WTC11 (cell line): ENCODE results near the gene RNPEPL1. TPM values are rescaled to one million over a fixed set of nuclear protein-coding genes. Genes with fewer than 3 reads are reported as not detected.

Experiments used
- ATAC-seq: fragments of 200-7000 bp; cut with Tn5 transposase; 2 replicates; pipeline ENCODE4 v1.10.0; 2021; ENCODE audit warnings: mild to moderate bottlenecking, moderate library complexity
- CTCF ChIA-PET: fragments of 300-600 bp; sonication (Branson Sonifier 250); formaldehyde crosslinking; loops from one replicate; lab custom pipeline; 2021; ENCODE audit warnings: antibody characterized with exemption; lab: Charles Lee
- POLR2A ChIA-PET: fragments of 350-600 bp; sonication (Branson Sonifier 250); formaldehyde crosslinking; loops from one replicate; lab custom pipeline; 2021; ENCODE audit warnings: antibody characterized with exemption; lab: Charles Lee
- DNase-seq: peaks from one replicate; pipeline ENCODE4 v3.0.0; 2021; ENCODE audit warnings: low spot score
- H3K27ac Mint-ChIP-seq: 2 replicates; pipeline ENCODE4 v1.8.0; 2021; ENCODE audit warnings: mixed read lengths
- H3K27me3 Mint-ChIP-seq: 2 replicates; pipeline ENCODE4 v1.8.0; 2021; ENCODE audit warnings: low read depth, mild to moderate bottlenecking, moderate library complexity, mixed read lengths
- H3K36me3 Mint-ChIP-seq: 2 replicates; pipeline ENCODE4 v1.8.0; 2021; ENCODE audit warnings: mixed read lengths
- H3K4me1 Mint-ChIP-seq: 2 replicates; pipeline ENCODE4 v1.8.0; 2022; ENCODE audit warnings: mixed read lengths
- H3K4me3 Mint-ChIP-seq: 2 replicates; pipeline ENCODE4 v1.8.0; 2021; ENCODE audit warnings: mild to moderate bottlenecking, moderate library complexity, mixed read lengths
- H3K9me3 Mint-ChIP-seq: 2 replicates; pipeline ENCODE4 v1.8.0; 2021; ENCODE audit warnings: mixed read lengths
- AFF4 ChIP-seq: sonication (generic); formaldehyde crosslinking; IDR thresholded peaks from 2 replicates; pipeline ENCODE4 v1.8.1; 2023; ENCODE audit warnings: mild to moderate bottlenecking, missing genetic modification reagents, borderline replicate concordance
- ARID4B ChIP-seq: sonication (generic); formaldehyde crosslinking; IDR thresholded peaks from 2 replicates; pipeline ENCODE4 v1.8.0; 2023; ENCODE audit warnings: missing genetic modification reagents, mild to moderate bottlenecking, borderline replicate concordance
- ATF3 ChIP-seq: sonication (generic); formaldehyde crosslinking; conservative IDR thresholded peaks from 2 replicates; pipeline ENCODE4 v1.8.1; 2022; ENCODE audit warnings: mild to moderate bottlenecking, missing genetic modification reagents
- CBFB ChIP-seq: sonication (generic); formaldehyde crosslinking; IDR thresholded peaks from 2 replicates; pipeline ENCODE4 v1.8.1; 2022; ENCODE audit warnings: mild to moderate bottlenecking, low read depth, missing genetic modification reagents
- E2F1 ChIP-seq: sonication (generic); formaldehyde crosslinking; IDR thresholded peaks from 2 replicates; pipeline ENCODE4 v1.8.0; 2022; ENCODE audit warnings: mild to moderate bottlenecking, missing genetic modification reagents
- FOXJ3 ChIP-seq: sonication (generic); formaldehyde crosslinking; IDR thresholded peaks from 2 replicates; pipeline ENCODE4 v1.9.0; 2021; ENCODE audit warnings: missing genetic modification reagents, mild to moderate bottlenecking, borderline replicate concordance
- JAZF1 ChIP-seq: fragments of 250-450 bp; sonication (Bioruptor Pico); IDR thresholded peaks from 2 replicates; pipeline ENCODE4 v1.9.0; 2021; ENCODE audit warnings: moderate library complexity, mild to moderate bottlenecking, inconsistent platforms
- NFATC4 ChIP-seq: fragments of 250-450 bp; sonication (Bioruptor Pico); IDR thresholded peaks from 2 replicates; pipeline ENCODE4 v1.9.0; 2021; ENCODE audit warnings: mild to moderate bottlenecking
- TEAD1 ChIP-seq: sonication (generic); formaldehyde crosslinking; IDR thresholded peaks from 2 replicates; pipeline ENCODE4 v1.8.0; 2022; ENCODE audit warnings: mild to moderate bottlenecking, missing genetic modification reagents
- TEAD4 ChIP-seq: sonication (generic); formaldehyde crosslinking; IDR thresholded peaks from 2 replicates; pipeline ENCODE4 v1.8.0; 2022; ENCODE audit warnings: mild to moderate bottlenecking, missing genetic modification reagents
- ZNF317 ChIP-seq: sonication (generic); formaldehyde crosslinking; IDR thresholded peaks from 2 replicates; pipeline ENCODE4 v1.8.1; 2023; ENCODE audit warnings: low read depth, mild to moderate bottlenecking, moderate library complexity, missing genetic modification reagents, borderline replicate concordance
- ZNF423 ChIP-seq: fragments of 250-450 bp; sonication (Bioruptor Pico); IDR thresholded peaks from 2 replicates; pipeline ENCODE4 v2.1.2; 2022; ENCODE audit warnings: mild to moderate bottlenecking, moderate library complexity
- ZNF512 ChIP-seq: sonication (generic); formaldehyde crosslinking; IDR thresholded peaks from 2 replicates; pipeline ENCODE4 v1.8.1; 2022; ENCODE audit warnings: missing genetic modification reagents, borderline replicate concordance
- ZNF671 ChIP-seq: fragments of 250-450 bp; sonication (Bioruptor Pico); IDR thresholded peaks from 2 replicates; pipeline ENCODE4 v1.8.0; 2021; ENCODE audit warnings: mild to moderate bottlenecking
- total RNA-seq: library from RNA; stranded (reverse); gene quantifications from 3 replicates; pipeline ENCODE4 v1.2.3, GENCODE V29; 2021

The RNPEPL1 gene
- total RNA-seq, 1 experiment from 2014 or later, result 18.8 TPM

GRCh38 chr2:240614391-240614790, 46.1 kb downstream of the RNPEPL1 start:
- CTCF ChIA-PET, result no interaction called here
- peaks cover 23% of the 10 kb centered on the region for H3K36me3 Mint-ChIP-seq
- peaks cover 28% of the 10 kb centered on the region for H3K9me3 Mint-ChIP-seq
- POLR2A ChIA-PET, result no interaction called here
- no peaks in the 10 kb centered on the region for H3K4me1 Mint-ChIP-seq
- ATAC-seq (no peak), DNase-seq (no peak)
- H3K4me3 Mint-ChIP-seq, result no peak overlapping the region
- peaks cover 8% of the 10 kb centered on the region for H3K27me3 Mint-ChIP-seq
- no peak overlapping the region for H3K27ac Mint-ChIP-seq
- no peak for TF ChIP-seq TEAD1
- TF ChIP-seq E2F1, result no peak

- ATAC-seq, result no peak
- peaks cover 23% of the 10 kb centered on the region for H3K36me3 Mint-ChIP-seq
- DNase-seq, result no peak
Observed at GRCh38 chr2:240615396-240615795, 47.1 kb downstream of the RNPEPL1 start.

GRCh38 chr2:240615820-240616547, 47.7 kb downstream of the RNPEPL1 start:
- CTCF ChIA-PET, result no interaction called here
- DNase-seq (no peak), ATAC-seq (no peak)
- Mint-ChIP-seq H3K36me3 (peaks cover 23% of the 10 kb centered on the region), H3K27ac (no peak overlapping the region), H3K9me3 (peaks cover 28% of the 10 kb centered on the region), H3K27me3 (peaks cover 8% of the 10 kb centered on the region), H3K4me3 (no peak overlapping the region), H3K4me1 (no peaks in the 10 kb centered on the region)
- POLR2A ChIA-PET, result no interaction called here
- TF ChIP-seq E2F1 (no peak), ZNF512 (CRISPR knock-in tag) (no peak), TEAD4 (CRISPR knock-in tag) (no peak), AFF4 (no peak), CBFB (no peak), ZNF671 (CRISPR knock-in tag) (no peak), FOXJ3 (CRISPR knock-in tag) (no peak), ZNF317 (CRISPR knock-in tag) (no peak), ATF3 (no peak)

More at GRCh38 chr2:240615396-240615795, 47.1 kb downstream of the RNPEPL1 start:
- Mint-ChIP-seq H3K27me3 (peaks cover 8% of the 10 kb centered on the region), H3K27ac (no peak overlapping the region), H3K9me3 (peaks cover 28% of the 10 kb centered on the region), H3K4me3 (no peak overlapping the region), H3K4me1 (no peaks in the 10 kb centered on the region)
- TF ChIP-seq ARID4B (CRISPR knock-in tag), result no peak
- TF ChIP-seq JAZF1, result no peak
- TF ChIP-seq NFATC4 (CRISPR knock-in tag), result no peak
- no peak for TF ChIP-seq ZNF423 (CRISPR knock-in tag)
- ChIA-PET POLR2A (no interaction called here), CTCF (no interaction called here)
